Transverse colon (tissue), 4 donors: Measurements from ENCODE around the gene PRIM2. TPM values are rescaled to one million over a fixed set of nuclear protein-coding genes. Genes with fewer than 3 reads are reported as not detected.
"Not testable (repeated sequence)": the region's sequence is repeated elsewhere in the genome, so short reads cannot be mapped to it uniquely, and the experiment has no call there.

ENCODE experiments used
- DNase-seq: peaks from one replicate; pipeline ENCODE4 v3.0.0-alpha.2; 2019
- H3K27ac ChIP-seq, 4 donors: fragments of 200-600 bp; sonication (generic); 2 replicates each; pipeline ENCODE4 v1.5.1; 2016 to 2018; ENCODE audit warnings: inconsistent platforms in 4 of 4
- H3K27me3 ChIP-seq: fragments of 200-600 bp; sonication (generic); 2 replicates; pipeline ENCODE4 v1.5.1; 2017; ENCODE audit warnings: inconsistent platforms
- H3K36me3 ChIP-seq, 4 donors: fragments of 200-600 bp; sonication (generic); 2 replicates each; pipeline ENCODE4 v1.5.1; 2017 to 2019; ENCODE audit warnings: inconsistent platforms in 4 of 4
- H3K4me1 ChIP-seq, 4 donors: fragments of 200-600 bp; sonication (generic); 2 replicates each; pipeline ENCODE4 v1.5.1; 2017 to 2020; ENCODE audit warnings: inconsistent platforms in 4 of 4
- H3K4me3 ChIP-seq, 4 donors: fragments of 200-600 bp; sonication (generic); 1 replicate in 1 of 4; 2 replicates in 3 of 4; pipeline versions ENCODE4 v1.5.1 to v1.6.1; 2017 to 2019; ENCODE audit warnings: inconsistent platforms in 4 of 4
- H3K9me3 ChIP-seq, 2 donors: fragments of 200-600 bp; sonication (generic); 2 replicates each; pipeline ENCODE4 v1.5.1; 2017 to 2019; ENCODE audit warnings: inconsistent platforms in 2 of 2
- EP300 ChIP-seq: sonication (generic); formaldehyde crosslinking; IDR thresholded peaks from one replicate; pipeline ENCODE4 v1.6.1; 2017; ENCODE audit warnings: antibody characterized with exemption, low read depth
- POLR2A ChIP-seq: fragments of 450-650 bp; IDR thresholded peaks from one replicate; pipeline ENCODE4 v1.6.1; 2016; ENCODE audit warnings: antibody characterized with exemption, mild to moderate bottlenecking, moderate library complexity
- POLR2AphosphoS5 ChIP-seq, 3 donors: sonication (generic); formaldehyde crosslinking; IDR thresholded peaks; one replicate each; pipeline ENCODE4 v1.6.1; 2016; ENCODE audit warnings: antibody characterized with exemption in 3 of 3
- WGBS, 2 donors: methylation state at CpG; one replicate each; pipeline ENCODE4 v1.1.5; 2018; ENCODE audit warnings: low coverage in 1 of 2; 5-methylcytosine and 5-hydroxymethylcytosine counted together
- in situ Hi-C, 4 donors: fragments of 200-750 bp; cut with MboI; loops; one replicate each; pipeline versions ENCODE4 v1.15.0 to v1.15.1; 2017; ENCODE audit warnings: low sequenced_read_pairs in 3 of 4, low pct_ligation_motif_present in 1 of 4, low pct_unique_long_range_greater_than_20kb in 1 of 4
- intact Hi-C: fragments of 100-400 bp; cut with DNase I; formaldehyde crosslinking; loops from one replicate; pipeline ENCODE4 v1.15.1; 2023; ENCODE audit warnings: low total_unique reads
- total RNA-seq, 4 donors: library from RNA; depleted of rRNA; stranded (reverse); fragments of >200 nt; gene quantifications; one replicate each; pipeline ENCODE4 v1.1.0, GENCODE V29; 2016
- TF ChIP-seq, protein P1 (sequence below), 5 experiments: fragments of 200-600 bp in 3 of 5; fragments of 450-650 bp in 2 of 5; sonication (generic) in 3 of 5; IDR thresholded peaks; 1 replicate in 2 of 5; 2 replicates in 3 of 5; pipeline ENCODE4 v1.5.1; 2016 to 2017; ENCODE audit warnings: antibody characterized with exemption in 5 of 5, inconsistent platforms in 3 of 5, mild to moderate bottlenecking in 2 of 5, moderate library complexity in 1 of 5

Gene PRIM2
- total RNA-seq, 4 donors from 2014 or later = 9.6 to 47.4 (median 20.4) TPM

DNA sequence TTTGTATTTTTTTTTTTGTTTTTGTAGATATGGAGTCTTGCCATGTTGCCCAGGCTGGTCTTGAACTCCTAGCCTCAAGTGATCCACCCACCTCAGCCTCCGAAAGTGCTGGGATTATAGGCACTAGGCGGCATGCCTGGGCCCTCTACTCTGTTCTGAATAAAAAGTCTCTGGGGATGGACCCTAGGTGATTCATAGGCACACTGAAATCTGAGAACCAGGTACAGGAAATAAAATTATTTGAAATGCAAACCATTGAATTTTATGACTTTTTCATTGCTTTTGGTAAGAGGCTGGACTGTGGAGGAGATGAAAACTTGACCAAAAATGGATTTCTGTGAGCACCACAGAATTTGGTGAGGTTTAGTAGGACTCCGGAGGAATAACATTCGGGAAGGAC, 117.5 kb downstream of the PRIM2 start:
- H3K36me3 ChIP-seq = no peaks in the 10 kb centered on the region
- H3K27ac ChIP-seq = no peak overlapping the region
- intact Hi-C loops (no loop called here), in situ Hi-C loops (no loop called here)
- no peaks in the 10 kb centered on the region for H3K9me3 ChIP-seq
- H3K27me3 ChIP-seq = no peaks in the 10 kb centered on the region
- TF ChIP-seq, protein P1, sequence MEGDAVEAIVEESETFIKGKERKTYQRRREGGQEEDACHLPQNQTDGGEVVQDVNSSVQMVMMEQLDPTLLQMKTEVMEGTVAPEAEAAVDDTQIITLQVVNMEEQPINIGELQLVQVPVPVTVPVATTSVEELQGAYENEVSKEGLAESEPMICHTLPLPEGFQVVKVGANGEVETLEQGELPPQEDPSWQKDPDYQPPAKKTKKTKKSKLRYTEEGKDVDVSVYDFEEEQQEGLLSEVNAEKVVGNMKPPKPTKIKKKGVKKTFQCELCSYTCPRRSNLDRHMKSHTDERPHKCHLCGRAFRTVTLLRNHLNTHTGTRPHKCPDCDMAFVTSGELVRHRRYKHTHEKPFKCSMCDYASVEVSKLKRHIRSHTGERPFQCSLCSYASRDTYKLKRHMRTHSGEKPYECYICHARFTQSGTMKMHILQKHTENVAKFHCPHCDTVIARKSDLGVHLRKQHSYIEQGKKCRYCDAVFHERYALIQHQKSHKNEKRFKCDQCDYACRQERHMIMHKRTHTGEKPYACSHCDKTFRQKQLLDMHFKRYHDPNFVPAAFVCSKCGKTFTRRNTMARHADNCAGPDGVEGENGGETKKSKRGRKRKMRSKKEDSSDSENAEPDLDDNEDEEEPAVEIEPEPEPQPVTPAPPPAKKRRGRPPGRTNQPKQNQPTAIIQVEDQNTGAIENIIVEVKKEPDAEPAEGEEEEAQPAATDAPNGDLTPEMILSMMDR (IDR thresholded peaks at IDR 0.05) = no peak
- TF ChIP-seq POLR2A (no peak), EP300 (no peak), POLR2AphosphoS5 (IDR thresholded peaks at IDR 0.05) (no peak)
- H3K4me1 ChIP-seq = peaks cover 6 to 19% (median 10%) of the 10 kb centered on the region in 4 donors
- WGBS, 2 donors = 95 to 100% methylated on average over 4 of the region's 4 CpGs
- H3K4me3 ChIP-seq = no peak overlapping the region
- no peak for DNase-seq

DNA sequence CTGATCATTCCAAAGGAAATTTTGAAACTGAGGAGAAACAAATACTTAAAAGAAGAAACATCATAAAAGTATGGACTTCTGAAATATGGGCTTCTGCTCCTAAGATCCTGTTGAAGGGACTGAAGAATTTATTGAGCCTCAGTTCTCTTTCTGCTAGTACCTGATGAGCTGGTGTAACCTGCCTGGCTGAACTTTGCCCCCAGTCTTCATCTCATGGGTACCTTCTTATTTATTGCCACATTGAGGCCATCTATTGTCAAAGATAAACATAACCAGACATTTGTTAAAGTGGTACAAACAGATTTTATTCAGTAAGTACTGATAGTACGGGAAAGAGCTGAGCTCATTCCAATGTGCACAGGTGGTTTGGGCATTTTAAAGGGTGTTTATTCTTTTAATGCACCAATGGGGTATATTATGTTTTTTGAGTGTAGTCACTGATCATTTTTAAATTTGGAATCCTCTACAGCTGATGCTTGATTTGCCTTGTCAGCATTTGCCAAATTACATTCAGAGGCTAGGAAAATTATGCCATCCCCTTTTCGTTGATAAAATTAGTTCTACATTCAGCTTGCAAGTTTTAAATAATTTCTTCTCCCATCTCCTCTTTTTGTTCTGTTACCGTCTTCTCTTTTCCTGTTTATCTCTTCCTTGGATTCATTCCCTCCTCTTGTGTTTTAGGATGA, 118.2 kb downstream of the PRIM2 start:
- TF ChIP-seq EP300 = no peak
- no peak for TF ChIP-seq POLR2AphosphoS5 (IDR thresholded peaks at IDR 0.05)
- TF ChIP-seq, protein P1 (IDR thresholded peaks at IDR 0.05) = no peak
- no peak for TF ChIP-seq POLR2A
- intact Hi-C loops = no loop called here
- Histone ChIP-seq H3K4me3 (no peak overlapping the region), H3K27ac (no peak overlapping the region), H3K4me1 (peaks cover 6 to 19% (median 10%) of the 10 kb centered on the region in 4 donors), H3K9me3 (no peaks in the 10 kb centered on the region), H3K36me3 (no peaks in the 10 kb centered on the region), H3K27me3 (no peaks in the 10 kb centered on the region)
- peak; percentile 9 for DNase-seq
- in situ Hi-C loops = no loop called here
- WGBS, 2 donors = 81 to 90% methylated on average over 3 of the region's 3 CpGs

DNA sequence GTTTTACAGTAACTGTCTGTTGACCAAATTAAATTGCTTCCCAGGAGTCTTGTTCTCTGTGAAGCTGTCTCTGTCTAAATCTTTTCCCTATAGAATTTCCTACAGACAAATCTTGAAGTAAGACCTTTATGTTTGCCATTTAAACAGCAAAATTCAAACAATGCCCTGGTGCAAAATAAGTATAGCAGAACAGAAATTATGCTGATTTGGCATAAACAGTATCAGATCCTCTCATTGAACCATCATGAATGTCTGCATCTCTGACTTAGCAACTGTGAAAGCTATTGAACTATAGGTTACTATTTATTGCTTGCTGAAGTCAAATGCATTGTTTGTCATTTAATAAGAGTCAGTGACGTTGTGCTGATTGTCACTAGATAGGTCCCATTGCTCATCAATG, 123.3 kb downstream of the PRIM2 start:
- intact Hi-C loops, DNase-seq: not testable (repeated sequence)
- 89% methylated on average over 1 of the region's 1 CpG; no CpG with 5 or more reads in 1 of the 2 donors for WGBS, 2 donors

DNA sequence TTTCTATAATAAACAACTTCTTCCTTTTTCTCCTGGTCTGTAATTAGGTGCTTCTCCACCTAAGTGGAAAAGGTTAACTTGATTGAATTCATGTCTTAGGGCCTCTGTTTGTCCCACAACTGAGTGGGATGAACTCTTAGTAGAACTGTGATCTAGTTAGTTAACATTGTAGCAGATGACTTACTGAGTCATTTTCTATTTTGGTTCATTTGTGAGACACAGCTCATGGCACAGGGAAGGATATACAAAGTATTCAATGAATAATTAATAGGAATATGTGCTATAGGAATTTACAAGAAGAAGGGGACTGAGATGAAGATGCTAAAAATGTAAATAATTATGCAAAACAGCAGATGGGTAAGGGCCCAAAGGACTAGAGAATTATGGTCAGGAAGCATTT, 124.7 kb downstream of the PRIM2 start:
- H3K27ac ChIP-seq, H3K9me3 ChIP-seq, intact Hi-C loops, in situ Hi-C loops, H3K4me1 ChIP-seq, H3K36me3 ChIP-seq, DNase-seq, H3K27me3 ChIP-seq, H3K4me3 ChIP-seq: not testable (repeated sequence)

More for the DNA sequence above, 123.3 kb downstream of the PRIM2 start:
- H3K9me3 ChIP-seq, H3K27ac ChIP-seq, in situ Hi-C loops, H3K27me3 ChIP-seq, H3K4me1 ChIP-seq, H3K36me3 ChIP-seq, H3K4me3 ChIP-seq: not testable (repeated sequence)

DNA sequence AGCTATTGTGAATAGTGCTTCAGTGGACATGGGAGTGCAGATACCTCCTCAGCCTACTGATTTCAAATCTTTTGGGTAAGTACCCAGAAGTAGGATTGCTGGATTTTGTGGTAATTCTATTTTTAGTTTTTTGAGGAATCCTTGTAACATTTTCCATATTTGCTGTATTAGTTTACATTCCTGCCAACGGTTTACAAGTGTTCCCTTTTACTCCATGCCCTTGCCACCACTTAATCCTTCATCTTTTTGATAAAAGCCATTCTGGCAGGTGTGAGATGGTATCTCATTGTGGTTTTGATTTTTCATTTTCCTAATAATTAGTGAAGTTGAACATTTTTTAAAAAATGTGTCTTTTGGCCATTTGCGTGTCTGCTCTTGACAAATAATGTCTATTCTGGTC, 125.8 kb downstream of the PRIM2 start:
- H3K4me1 ChIP-seq, H3K9me3 ChIP-seq, H3K4me3 ChIP-seq, H3K27ac ChIP-seq, in situ Hi-C loops, DNase-seq, intact Hi-C loops, H3K36me3 ChIP-seq, H3K27me3 ChIP-seq: not testable (repeated sequence)
- 79 to 97% methylated on average over 2 of the region's 2 CpGs for WGBS, 2 donors

DNA sequence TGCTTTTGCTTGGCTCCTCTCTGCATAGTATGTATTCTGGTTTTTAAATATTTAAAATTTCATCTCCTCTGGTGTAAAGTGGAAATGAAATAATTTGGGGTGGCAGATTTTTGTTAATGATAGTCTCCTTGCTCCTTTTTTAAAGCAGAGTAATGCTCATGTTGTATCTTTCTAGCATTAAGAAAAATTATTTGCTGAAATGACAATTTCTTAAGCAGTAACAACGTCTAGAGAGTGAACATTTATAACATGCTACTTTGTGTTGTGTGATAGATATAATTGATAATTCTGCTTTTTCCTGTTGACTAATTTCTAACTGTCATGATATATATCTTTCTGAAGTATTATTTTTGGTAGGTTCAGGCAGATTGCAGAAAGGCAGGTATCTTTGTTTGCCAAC, 127.4 kb downstream of the PRIM2 start:
- H3K27me3 ChIP-seq, DNase-seq, intact Hi-C loops, H3K4me1 ChIP-seq, H3K36me3 ChIP-seq, H3K27ac ChIP-seq, H3K4me3 ChIP-seq, H3K9me3 ChIP-seq, in situ Hi-C loops: not testable (repeated sequence)
- WGBS, 2 donors = 83 to 84% methylated on average over 1 of the region's 1 CpG

DNA sequence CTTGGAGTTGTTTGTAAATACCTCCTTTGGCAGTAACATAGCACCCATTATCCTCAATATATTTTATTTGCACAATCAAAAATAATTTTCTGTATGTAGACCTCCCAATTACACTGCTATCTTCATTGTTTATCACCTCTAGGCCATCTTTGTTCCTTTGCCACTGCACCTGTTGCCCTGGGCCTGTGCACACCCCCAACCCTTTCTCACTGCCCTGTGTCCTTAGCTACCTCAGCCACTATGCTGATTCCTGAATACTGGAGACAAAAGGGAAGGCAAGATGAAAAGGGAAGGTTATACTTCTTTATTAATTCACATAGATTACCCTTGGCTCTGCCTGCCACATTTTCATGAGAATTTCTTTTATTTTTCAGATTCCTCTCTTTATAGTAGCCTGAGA, 127.9 kb downstream of the PRIM2 start:
- in situ Hi-C loops, intact Hi-C loops: not testable (repeated sequence)

DNA sequence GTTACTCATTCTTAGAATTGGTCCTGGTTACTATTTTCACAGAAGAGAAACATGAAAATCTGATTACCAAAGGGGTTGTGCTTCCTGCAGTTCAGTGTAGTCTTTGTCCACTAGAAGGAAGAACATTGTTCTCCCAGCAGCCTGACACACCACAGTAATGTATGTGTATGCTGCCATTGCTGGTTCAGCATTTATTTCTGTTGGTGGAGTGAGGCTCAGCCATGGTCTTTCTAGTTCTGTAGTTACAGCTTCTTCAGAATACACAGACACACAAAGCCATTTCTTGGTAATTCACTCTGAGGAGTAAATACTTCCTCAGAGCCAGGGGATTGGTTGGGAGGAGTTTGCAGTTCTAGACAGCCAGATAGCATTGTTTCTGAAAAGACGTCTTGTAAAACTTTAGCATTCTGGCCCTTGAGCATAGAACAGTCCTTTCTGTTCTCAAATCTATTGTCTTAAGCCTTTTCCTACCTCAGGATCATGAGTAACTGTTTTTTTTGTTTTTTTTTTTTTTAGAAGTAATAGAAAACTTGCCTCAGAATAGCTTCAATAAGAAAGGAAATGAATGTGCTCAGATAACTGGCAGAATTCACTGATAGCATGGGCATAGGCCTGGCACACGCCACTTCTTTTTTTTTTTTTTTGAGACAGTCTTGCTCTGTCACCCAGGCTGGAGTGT, 128.5 kb downstream of the PRIM2 start:
- H3K9me3 ChIP-seq, H3K4me3 ChIP-seq, H3K27me3 ChIP-seq, DNase-seq, in situ Hi-C loops, intact Hi-C loops, H3K27ac ChIP-seq, H3K4me1 ChIP-seq, H3K36me3 ChIP-seq: not testable (repeated sequence)
- 87 to 100% methylated on average over 1 to 2 of the region's 2 CpGs for WGBS, 2 donors

More for the DNA sequence above, 127.9 kb downstream of the PRIM2 start:
- H3K36me3 ChIP-seq, H3K4me3 ChIP-seq, DNase-seq, H3K9me3 ChIP-seq, H3K27ac ChIP-seq, H3K4me1 ChIP-seq, H3K27me3 ChIP-seq: not testable (repeated sequence)
